GM21423 (cell line): ENCODE results near the gene SEC14L1.

Experiments used
- ATAC-seq: cut with Tn5 transposase; IDR thresholded peaks from one replicate; pipeline ENCODE4 v1.9.1; 2021; ENCODE audit warnings: mild to moderate bottlenecking, moderate library complexity; ENCODE audit not compliant: unreplicated experiment

SEC14L1 gene

GRCh38 chr17:77188084-77189066, 47.6 kb downstream of the SEC14L1 start:
- no peak for ATAC-seq

- ATAC-seq = peak; percentile 60
Observed at GRCh38 chr17:77189148-77189547, 48.4 kb downstream of the SEC14L1 start.

- no peak for ATAC-seq
Observed at GRCh38 chr17:77190576-77190975, 49.8 kb downstream of the SEC14L1 start.

GRCh38 chr17:77191244-77191643, 50.5 kb downstream of the SEC14L1 start:
- ATAC-seq = no peak

GRCh38 chr17:77193653-77194052, 52.9 kb downstream of the SEC14L1 start:
- ATAC-seq = no peak

- ATAC-seq = no peak
Observed at GRCh38 chr17:77194179-77194578, 53.4 kb downstream of the SEC14L1 start.

GRCh38 chr17:77196251-77196650, 55.5 kb downstream of the SEC14L1 start:
- ATAC-seq = no peak

- no peak for ATAC-seq
Observed at GRCh38 chr17:77197115-77197514, 56.3 kb downstream of the SEC14L1 start.

GRCh38 chr17:77200711-77201110, 59.9 kb downstream of the SEC14L1 start:
- ATAC-seq = no peak

GRCh38 chr17:77203436-77203835, 62.7 kb downstream of the SEC14L1 start:
- no peak for ATAC-seq

- ATAC-seq = no peak
Observed at GRCh38 chr17:77203846-77204245, 63.1 kb downstream of the SEC14L1 start.

GRCh38 chr17:77204536-77204935, 63.8 kb downstream of the SEC14L1 start:
- no peak for ATAC-seq

GRCh38 chr17:77205396-77206125, 64.8 kb downstream of the SEC14L1 start:
- ATAC-seq = no peak

- no peak for ATAC-seq
Observed at GRCh38 chr17:77206158-77206956, 65.6 kb downstream of the SEC14L1 start.

- no peak for ATAC-seq
Observed at GRCh38 chr17:77207689-77208216, 67.0 kb downstream of the SEC14L1 start.

GRCh38 chr17:77208217-77208808, 67.5 kb downstream of the SEC14L1 start:
- ATAC-seq = no peak

- no peak for ATAC-seq
Observed at GRCh38 chr17:77208856-77209255, 68.1 kb downstream of the SEC14L1 start.

GRCh38 chr17:77209330-77209748, 68.6 kb downstream of the SEC14L1 start:
- no peak for ATAC-seq

- no peak for ATAC-seq
Observed at GRCh38 chr17:77210331-77210730, 69.6 kb downstream of the SEC14L1 start.

GRCh38 chr17:77210946-77211541, 70.3 kb downstream of the SEC14L1 start:
- no peak for ATAC-seq
